ENCODE results near the gene MTUS2. TPM values are rescaled to one million over a fixed set of nuclear protein-coding genes. Genes with fewer than 3 reads are reported as not detected.

Gene MTUS2
- total and polyA plus RNA-seq, 2 experiments from 2014 or later = 0.27 to 0.38 TPM

DNA sequence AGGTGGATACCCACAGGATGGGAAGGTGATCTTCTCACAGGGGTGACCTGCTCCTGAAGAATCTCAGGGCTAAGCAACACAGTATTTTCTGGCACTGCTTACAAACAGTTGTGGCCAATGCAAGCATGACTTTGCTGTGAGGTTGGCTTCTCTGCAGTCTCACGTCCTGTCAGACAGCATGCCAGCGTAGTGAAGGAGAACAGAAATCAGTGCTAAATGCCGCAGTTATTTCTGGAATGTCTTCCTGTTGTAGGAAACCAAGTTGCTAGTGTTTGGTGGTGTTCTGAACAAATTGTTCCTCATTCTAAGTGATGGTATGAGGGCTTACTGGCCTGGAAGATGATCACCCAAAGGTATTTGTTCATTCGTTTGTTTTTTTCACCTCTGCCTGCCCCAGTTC, 320.1 kb downstream of the MTUS2 start:
- Histone ChIP-seq H3K27me3 (ENCODE audit: insufficient read depth) (no peaks in the 10 kb centered on the region), H3K36me3 (ENCODE audit: insufficient read depth) (no peaks in the 10 kb centered on the region), H3K27ac (ENCODE audit: low read depth) (no peak overlapping the region), H3K79me2 (replicated peaks; ENCODE audit: insufficient read depth) (no peaks in the 10 kb centered on the region), H2AFZ (no peak overlapping the region), H3F3A (replicated peaks; ENCODE audit: low read depth) (no peaks in the 10 kb centered on the region), H3K4me2 (no peak overlapping the region), H4K20me1 (replicated peaks; ENCODE audit: insufficient read depth) (no peaks in the 10 kb centered on the region), H3K9me2 (ENCODE audit: insufficient read depth) (0 out of 2 replicates have a peak, but pooled peaks cover 8% of the 10 kb centered on the region), H3K4me3 (no peak overlapping the region), H3K4me1 (ENCODE audit: insufficient read depth) (no peaks in the 10 kb centered on the region)
- ATAC-seq (no peak), DNase-seq (ENCODE audit: low spot score) (no peak)
- no peak overlapping the region for H3K27ac Mint-ChIP-seq
- H3K27me3 Mint-ChIP-seq (ENCODE audit: insufficient read depth, low read depth, poor library complexity) = no peaks in the 10 kb centered on the region
- peaks cover 3% of the 10 kb centered on the region; the same call in 1 of the 3 replicates for H3K36me3 Mint-ChIP-seq (ENCODE audit: low read depth)
- H3K4me3 Mint-ChIP-seq = no peak overlapping the region
- H3K4me1 Mint-ChIP-seq = peaks cover 4% of the 10 kb centered on the region; the same call in 1 of the 3 replicates
- peaks cover 9% of the 10 kb centered on the region for H3K9me3 Mint-ChIP-seq
- TF ChIP-seq ETS1 (IDR thresholded peaks at IDR 0.05) (no peak), STAT1 (IDR thresholded peaks at IDR 0.05; ENCODE audit: unreplicated experiment) (no peak), ZNF331 (CRISPR knock-in tag; IDR thresholded peaks at IDR 0.05; ENCODE audit: low read depth) (no peak), CTCF (conservative IDR thresholded peaks at IDR 0.05; ENCODE audit: low read depth in 2 of 2) (no peak), CREB1 (CRISPR knock-in tag; IDR thresholded peaks at IDR 0.05; ENCODE audit: low read depth) (no peak), EZH2 (IDR thresholded peaks at IDR 0.05; ENCODE audit: low read depth, unreplicated experiment) (no peak), ZNF114 (CRISPR knock-in tag; IDR thresholded peaks at IDR 0.05) (no peak), EZH2phosphoT487 (IDR thresholded peaks at IDR 0.05; ENCODE audit: unreplicated experiment) (no peak), NANOG (IDR thresholded peaks at IDR 0.05; ENCODE audit: borderline replicate concordance) (no peak), JUNB (IDR thresholded peaks at IDR 0.05; ENCODE audit: unreplicated experiment) (no peak), POLR2AphosphoS5 (IDR thresholded peaks at IDR 0.05; ENCODE audit: low read depth) (no peak)
- TF ChIP-seq, protein P1, sequence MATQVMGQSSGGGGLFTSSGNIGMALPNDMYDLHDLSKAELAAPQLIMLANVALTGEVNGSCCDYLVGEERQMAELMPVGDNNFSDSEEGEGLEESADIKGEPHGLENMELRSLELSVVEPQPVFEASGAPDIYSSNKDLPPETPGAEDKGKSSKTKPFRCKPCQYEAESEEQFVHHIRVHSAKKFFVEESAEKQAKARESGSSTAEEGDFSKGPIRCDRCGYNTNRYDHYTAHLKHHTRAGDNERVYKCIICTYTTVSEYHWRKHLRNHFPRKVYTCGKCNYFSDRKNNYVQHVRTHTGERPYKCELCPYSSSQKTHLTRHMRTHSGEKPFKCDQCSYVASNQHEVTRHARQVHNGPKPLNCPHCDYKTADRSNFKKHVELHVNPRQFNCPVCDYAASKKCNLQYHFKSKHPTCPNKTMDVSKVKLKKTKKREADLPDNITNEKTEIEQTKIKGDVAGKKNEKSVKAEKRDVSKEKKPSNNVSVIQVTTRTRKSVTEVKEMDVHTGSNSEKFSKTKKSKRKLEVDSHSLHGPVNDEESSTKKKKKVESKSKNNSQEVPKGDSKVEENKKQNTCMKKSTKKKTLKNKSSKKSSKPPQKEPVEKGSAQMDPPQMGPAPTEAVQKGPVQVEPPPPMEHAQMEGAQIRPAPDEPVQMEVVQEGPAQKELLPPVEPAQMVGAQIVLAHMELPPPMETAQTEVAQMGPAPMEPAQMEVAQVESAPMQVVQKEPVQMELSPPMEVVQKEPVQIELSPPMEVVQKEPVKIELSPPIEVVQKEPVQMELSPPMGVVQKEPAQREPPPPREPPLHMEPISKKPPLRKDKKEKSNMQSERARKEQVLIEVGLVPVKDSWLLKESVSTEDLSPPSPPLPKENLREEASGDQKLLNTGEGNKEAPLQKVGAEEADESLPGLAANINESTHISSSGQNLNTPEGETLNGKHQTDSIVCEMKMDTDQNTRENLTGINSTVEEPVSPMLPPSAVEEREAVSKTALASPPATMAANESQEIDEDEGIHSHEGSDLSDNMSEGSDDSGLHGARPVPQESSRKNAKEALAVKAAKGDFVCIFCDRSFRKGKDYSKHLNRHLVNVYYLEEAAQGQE (IDR thresholded peaks at IDR 0.05; ENCODE audit: unreplicated experiment) = no peak
- TF ChIP-seq, protein P2, sequence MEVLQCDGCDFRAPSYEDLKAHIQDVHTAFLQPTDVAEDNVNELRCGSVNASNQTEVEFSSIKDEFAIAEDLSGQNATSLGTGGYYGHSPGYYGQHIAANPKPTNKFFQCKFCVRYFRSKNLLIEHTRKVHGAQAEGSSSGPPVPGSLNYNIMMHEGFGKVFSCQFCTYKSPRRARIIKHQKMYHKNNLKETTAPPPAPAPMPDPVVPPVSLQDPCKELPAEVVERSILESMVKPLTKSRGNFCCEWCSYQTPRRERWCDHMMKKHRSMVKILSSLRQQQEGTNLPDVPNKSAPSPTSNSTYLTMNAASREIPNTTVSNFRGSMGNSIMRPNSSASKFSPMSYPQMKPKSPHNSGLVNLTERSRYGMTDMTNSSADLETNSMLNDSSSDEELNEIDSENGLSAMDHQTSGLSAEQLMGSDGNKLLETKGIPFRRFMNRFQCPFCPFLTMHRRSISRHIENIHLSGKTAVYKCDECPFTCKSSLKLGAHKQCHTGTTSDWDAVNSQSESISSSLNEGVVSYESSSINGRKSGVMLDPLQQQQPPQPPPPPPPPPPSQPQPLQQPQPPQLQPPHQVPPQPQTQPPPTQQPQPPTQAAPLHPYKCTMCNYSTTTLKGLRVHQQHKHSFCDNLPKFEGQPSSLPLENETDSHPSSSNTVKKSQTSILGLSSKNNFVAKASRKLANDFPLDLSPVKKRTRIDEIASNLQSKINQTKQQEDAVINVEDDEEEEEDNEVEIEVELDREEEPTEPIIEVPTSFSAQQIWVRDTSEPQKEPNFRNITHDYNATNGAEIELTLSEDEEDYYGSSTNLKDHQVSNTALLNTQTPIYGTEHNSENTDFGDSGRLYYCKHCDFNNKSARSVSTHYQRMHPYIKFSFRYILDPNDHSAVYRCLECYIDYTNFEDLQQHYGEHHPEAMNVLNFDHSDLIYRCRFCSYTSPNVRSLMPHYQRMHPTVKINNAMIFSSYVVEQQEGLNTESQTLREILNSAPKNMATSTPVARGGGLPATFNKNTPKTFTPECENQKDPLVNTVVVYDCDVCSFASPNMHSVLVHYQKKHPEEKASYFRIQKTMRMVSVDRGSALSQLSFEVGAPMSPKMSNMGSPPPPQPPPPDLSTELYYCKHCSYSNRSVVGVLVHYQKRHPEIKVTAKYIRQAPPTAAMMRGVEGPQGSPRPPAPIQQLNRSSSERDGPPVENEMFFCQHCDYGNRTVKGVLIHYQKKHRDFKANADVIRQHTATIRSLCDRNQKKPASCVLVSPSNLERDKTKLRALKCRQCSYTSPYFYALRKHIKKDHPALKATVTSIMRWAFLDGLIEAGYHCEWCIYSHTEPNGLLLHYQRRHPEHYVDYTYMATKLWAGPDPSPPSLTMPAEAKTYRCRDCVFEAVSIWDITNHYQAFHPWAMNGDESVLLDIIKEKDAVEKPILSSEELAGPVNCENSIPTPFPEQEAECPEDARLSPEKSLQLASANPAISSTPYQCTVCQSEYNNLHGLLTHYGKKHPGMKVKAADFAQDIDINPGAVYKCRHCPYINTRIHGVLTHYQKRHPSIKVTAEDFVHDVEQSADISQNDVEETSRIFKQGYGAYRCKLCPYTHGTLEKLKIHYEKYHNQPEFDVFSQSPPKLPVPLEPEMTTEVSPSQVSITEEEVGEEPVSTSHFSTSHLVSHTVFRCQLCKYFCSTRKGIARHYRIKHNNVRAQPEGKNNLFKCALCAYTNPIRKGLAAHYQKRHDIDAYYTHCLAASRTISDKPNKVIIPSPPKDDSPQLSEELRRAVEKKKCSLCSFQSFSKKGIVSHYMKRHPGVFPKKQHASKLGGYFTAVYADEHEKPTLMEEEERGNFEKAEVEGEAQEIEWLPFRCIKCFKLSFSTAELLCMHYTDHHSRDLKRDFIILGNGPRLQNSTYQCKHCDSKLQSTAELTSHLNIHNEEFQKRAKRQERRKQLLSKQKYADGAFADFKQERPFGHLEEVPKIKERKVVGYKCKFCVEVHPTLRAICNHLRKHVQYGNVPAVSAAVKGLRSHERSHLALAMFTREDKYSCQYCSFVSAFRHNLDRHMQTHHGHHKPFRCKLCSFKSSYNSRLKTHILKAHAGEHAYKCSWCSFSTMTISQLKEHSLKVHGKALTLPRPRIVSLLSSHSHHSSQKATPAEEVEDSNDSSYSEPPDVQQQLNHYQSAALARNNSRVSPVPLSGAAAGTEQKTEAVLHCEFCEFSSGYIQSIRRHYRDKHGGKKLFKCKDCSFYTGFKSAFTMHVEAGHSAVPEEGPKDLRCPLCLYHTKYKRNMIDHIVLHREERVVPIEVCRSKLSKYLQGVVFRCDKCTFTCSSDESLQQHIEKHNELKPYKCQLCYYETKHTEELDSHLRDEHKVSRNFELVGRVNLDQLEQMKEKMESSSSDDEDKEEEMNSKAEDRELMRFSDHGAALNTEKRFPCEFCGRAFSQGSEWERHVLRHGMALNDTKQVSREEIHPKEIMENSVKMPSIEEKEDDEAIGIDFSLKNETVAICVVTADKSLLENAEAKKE (CRISPR knock-in tag; IDR thresholded peaks at IDR 0.05) = no peak
